IMR-90 (cell line): ENCODE data around the gene BANP.

Source experiments
- CEBPB ChIP-seq: IDR thresholded peaks from 2 replicates; pipeline ENCODE4 v1.6.1; 2012; ENCODE audit warnings: low read depth, low read length, improper control_type of control experiment
- FOS ChIP-seq: fragments of 150-350 bp; IDR thresholded peaks from 2 replicates; pipeline ENCODE4 v1.6.1; 2016; ENCODE audit warnings: low read depth, low read length
- NFE2L2 ChIP-seq: fragments of 150-350 bp; IDR thresholded peaks from 2 replicates; pipeline ENCODE4 v1.6.1; 2016; ENCODE audit warnings: low read depth, mild to moderate bottlenecking, low read length
- POLR2A ChIP-seq: IDR thresholded peaks from 2 replicates; pipeline ENCODE4 v1.6.1; 2012; ENCODE audit warnings: mild to moderate bottlenecking, low read depth, low read length
- RAD21 ChIP-seq: IDR thresholded peaks from 2 replicates; pipeline ENCODE4 v1.6.1; 2012; ENCODE audit warnings: low read length, improper control_type of control experiment
- RFX5 ChIP-seq: IDR thresholded peaks from 2 replicates; pipeline ENCODE4 v1.8.0; 2012; ENCODE audit warnings: low read depth, mild to moderate bottlenecking, low read length, moderate library complexity
- SMC3 ChIP-seq: fragments of 150-350 bp; IDR thresholded peaks from 2 replicates; pipeline ENCODE4 v1.6.1; 2016; ENCODE audit warnings: low read depth, mild to moderate bottlenecking, antibody characterized with exemption, low read length, moderate library complexity
- TF ChIP-seq, protein P1 (sequence below): conservative IDR thresholded peaks from 2 replicates; pipeline ENCODE4 v1.5.1; 2012; ENCODE audit warnings: mild to moderate bottlenecking, low read depth, low read length, improper control_type of control experiment
- TF ChIP-seq, protein P2 (sequence below): fragments of 150-350 bp; IDR thresholded peaks from 2 replicates; pipeline ENCODE4 v1.6.1; 2017; ENCODE audit warnings: mild to moderate bottlenecking, antibody characterized with exemption, low read length, low read depth

DNA sequence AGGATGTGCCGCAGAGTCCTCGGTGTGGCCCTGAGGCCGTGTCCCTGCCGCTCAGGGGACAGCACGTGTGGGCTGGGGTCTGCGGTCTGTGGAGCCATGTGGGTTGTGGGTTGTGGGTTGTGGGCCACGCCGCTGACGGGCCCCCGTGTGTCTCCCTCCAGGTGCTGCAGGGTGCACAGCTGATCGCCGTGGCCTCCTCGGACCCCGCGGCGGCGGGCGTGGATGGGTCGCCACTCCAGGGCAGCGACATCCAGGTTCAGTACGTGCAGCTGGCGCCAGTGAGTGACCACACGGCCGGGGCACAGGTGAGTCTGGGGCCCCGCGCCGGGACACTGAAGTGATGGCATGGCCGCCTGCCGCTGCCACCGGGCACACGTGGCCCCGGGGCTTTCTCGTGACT is 120.7 kb downstream of the BANP start:
- TF ChIP-seq CEBPB (no peak), RFX5 (no peak), POLR2A (no peak), RAD21 (no peak), SMC3 (no peak), FOS (no peak), NFE2L2 (no peak)
- TF ChIP-seq, protein P1, sequence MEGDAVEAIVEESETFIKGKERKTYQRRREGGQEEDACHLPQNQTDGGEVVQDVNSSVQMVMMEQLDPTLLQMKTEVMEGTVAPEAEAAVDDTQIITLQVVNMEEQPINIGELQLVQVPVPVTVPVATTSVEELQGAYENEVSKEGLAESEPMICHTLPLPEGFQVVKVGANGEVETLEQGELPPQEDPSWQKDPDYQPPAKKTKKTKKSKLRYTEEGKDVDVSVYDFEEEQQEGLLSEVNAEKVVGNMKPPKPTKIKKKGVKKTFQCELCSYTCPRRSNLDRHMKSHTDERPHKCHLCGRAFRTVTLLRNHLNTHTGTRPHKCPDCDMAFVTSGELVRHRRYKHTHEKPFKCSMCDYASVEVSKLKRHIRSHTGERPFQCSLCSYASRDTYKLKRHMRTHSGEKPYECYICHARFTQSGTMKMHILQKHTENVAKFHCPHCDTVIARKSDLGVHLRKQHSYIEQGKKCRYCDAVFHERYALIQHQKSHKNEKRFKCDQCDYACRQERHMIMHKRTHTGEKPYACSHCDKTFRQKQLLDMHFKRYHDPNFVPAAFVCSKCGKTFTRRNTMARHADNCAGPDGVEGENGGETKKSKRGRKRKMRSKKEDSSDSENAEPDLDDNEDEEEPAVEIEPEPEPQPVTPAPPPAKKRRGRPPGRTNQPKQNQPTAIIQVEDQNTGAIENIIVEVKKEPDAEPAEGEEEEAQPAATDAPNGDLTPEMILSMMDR: no peak
- TF ChIP-seq, protein P2, sequence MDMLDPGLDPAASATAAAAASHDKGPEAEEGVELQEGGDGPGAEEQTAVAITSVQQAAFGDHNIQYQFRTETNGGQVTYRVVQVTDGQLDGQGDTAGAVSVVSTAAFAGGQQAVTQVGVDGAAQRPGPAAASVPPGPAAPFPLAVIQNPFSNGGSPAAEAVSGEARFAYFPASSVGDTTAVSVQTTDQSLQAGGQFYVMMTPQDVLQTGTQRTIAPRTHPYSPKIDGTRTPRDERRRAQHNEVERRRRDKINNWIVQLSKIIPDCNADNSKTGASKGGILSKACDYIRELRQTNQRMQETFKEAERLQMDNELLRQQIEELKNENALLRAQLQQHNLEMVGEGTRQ: no peak
